K562 (cell line): Measurements from ENCODE around the gene ESRRG.

Source experiments
- CAMTA2 ChIP-seq: fragments of 250-450 bp; sonication (Bioruptor Pico); conservative IDR thresholded peaks from 2 replicates; pipeline ENCODE4 v1.5.1; 2022
- CLOCK ChIP-seq: fragments of 250-450 bp; sonication (Bioruptor Pico); IDR thresholded peaks from 2 replicates; pipeline ENCODE4 v1.4.0; 2020; ENCODE audit warnings: mild to moderate bottlenecking, moderate library complexity, borderline replicate concordance
- ESRRA ChIP-seq: fragments of 450-650 bp; IDR thresholded peaks from 2 replicates; pipeline ENCODE4 v1.6.1; 2014; ENCODE audit warnings: low read depth, mild to moderate bottlenecking, moderate library complexity, borderline replicate concordance
- POLR2B ChIP-seq: fragments of 450-650 bp; IDR thresholded peaks from 2 replicates; pipeline ENCODE4 v1.6.1; 2018; ENCODE audit warnings: low read depth; ENCODE audit not compliant: partially characterized antibody
- PPARD ChIP-seq: fragments of 250-450 bp; sonication (Bioruptor Pico); IDR thresholded peaks from 2 replicates; pipeline ENCODE4 v1.8.0; 2022; ENCODE audit warnings: inconsistent platforms, mild to moderate bottlenecking, moderate library complexity
- ZEB2 ChIP-seq: fragments of 450-650 bp; IDR thresholded peaks from 2 replicates; pipeline ENCODE4 v1.6.1; 2016
- TF ChIP-seq, protein P1 (sequence below): sonication (generic); formaldehyde crosslinking; IDR thresholded peaks from 2 replicates; pipeline ENCODE4 v1.8.1; 2023; ENCODE audit warnings: mild to moderate bottlenecking, missing genetic modification reagents
- TF ChIP-seq, protein P2 (sequence below): fragments of 250-450 bp; sonication (Bioruptor Pico); IDR thresholded peaks from 2 replicates; pipeline ENCODE4 v1.5.0; 2020; ENCODE audit warnings: mild to moderate bottlenecking, borderline replicate concordance

DNA sequence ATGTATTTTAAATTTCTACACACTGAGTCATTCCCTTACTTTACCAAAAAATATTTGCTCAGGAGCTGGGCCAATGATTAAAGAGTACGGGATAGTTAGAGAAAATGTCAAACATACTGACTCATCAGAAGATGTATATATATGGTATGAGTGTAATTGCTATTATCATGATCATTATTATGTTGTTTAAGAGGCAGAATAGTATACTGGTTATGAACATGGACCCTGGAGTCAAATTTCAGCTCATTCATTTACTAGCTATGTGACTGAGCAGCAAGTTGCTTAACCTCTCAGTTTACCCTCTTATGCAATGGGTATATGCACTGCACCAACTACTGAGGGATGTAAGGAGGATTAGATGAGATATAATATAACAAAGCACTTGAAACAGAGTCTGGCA is 258.7 kb downstream of the ESRRG start:
- TF ChIP-seq ESRRA (no peak), ZEB2 (no peak), POLR2B (no peak), CAMTA2 (CRISPR knock-in tag) (no peak), CLOCK (CRISPR knock-in tag) (no peak), PPARD (CRISPR knock-in tag) (no peak)
- TF ChIP-seq, protein P1, sequence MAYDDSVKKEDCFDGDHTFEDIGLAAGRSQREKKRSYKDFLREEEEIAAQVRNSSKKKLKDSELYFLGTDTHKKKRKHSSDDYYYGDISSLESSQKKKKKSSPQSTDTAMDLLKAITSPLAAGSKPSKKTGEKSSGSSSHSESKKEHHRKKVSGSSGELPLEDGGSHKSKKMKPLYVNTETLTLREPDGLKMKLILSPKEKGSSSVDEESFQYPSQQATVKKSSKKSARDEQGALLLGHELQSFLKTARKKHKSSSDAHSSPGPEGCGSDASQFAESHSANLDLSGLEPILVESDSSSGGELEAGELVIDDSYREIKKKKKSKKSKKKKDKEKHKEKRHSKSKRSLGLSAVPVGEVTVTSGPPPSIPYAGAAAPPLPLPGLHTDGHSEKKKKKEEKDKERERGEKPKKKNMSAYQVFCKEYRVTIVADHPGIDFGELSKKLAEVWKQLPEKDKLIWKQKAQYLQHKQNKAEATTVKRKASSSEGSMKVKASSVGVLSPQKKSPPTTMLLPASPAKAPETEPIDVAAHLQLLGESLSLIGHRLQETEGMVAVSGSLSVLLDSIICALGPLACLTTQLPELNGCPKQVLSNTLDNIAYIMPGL (CRISPR knock-in tag): no peak
- TF ChIP-seq, protein P2, sequence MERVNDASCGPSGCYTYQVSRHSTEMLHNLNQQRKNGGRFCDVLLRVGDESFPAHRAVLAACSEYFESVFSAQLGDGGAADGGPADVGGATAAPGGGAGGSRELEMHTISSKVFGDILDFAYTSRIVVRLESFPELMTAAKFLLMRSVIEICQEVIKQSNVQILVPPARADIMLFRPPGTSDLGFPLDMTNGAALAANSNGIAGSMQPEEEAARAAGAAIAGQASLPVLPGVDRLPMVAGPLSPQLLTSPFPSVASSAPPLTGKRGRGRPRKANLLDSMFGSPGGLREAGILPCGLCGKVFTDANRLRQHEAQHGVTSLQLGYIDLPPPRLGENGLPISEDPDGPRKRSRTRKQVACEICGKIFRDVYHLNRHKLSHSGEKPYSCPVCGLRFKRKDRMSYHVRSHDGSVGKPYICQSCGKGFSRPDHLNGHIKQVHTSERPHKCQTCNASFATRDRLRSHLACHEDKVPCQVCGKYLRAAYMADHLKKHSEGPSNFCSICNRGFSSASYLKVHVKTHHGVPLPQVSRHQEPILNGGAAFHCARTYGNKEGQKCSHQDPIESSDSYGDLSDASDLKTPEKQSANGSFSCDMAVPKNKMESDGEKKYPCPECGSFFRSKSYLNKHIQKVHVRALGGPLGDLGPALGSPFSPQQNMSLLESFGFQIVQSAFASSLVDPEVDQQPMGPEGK (CRISPR knock-in tag): no peak
